ENCODE measurements around the gene SYNGR2.

Gene SYNGR2

DNA sequence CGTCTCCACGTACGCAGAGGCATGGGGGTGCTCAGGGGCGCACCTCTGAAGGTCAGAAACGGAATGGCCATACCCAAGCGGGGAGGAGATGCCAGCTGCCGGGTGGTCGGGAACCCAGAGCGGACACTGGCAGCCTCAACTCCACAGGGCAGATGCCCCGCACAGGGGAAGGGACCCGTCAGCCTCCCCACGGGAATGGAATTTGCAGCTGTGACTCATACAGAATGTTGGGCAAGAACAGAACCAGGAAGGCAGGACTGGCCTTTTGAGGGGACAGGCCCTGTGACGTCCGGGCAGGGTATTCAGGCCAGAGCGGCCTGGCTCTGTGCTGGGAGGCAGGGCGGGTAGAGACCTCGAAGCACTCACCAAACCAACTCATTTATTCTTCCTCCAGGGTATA, 11.0 kb downstream of the SYNGR2 start:
- Histone ChIP-seq H3K4me2 (ENCODE audit: insufficient read depth, low read length) (no peak overlapping the region), H3K36me3 (ENCODE audit: insufficient read depth, low read length) (peaks cover 92% of the 10 kb centered on the region)

GRCh38 chr17:78180083-78180482, 11.7 kb downstream of the SYNGR2 start:
- no peaks in the 10 kb centered on the region for H3K9me3 ChIP-seq (ENCODE audit: insufficient read depth, low read length, severe bottlenecking)
- peaks cover 29% of the 10 kb centered on the region for H3K4me1 ChIP-seq (ENCODE audit: insufficient read depth, low read length)
- H3K27me3 ChIP-seq (ENCODE audit: insufficient read depth, low read length, poor library complexity), result no peaks in the 10 kb centered on the region
- H3K27ac ChIP-seq (ENCODE audit: low read length), result no peak overlapping the region
- no peak for TF ChIP-seq EZH2 (IDR thresholded peaks at IDR 0.05; ENCODE audit: borderline replicate concordance, low read depth, low read length, severe bottlenecking)
- no peak for TF ChIP-seq CTCF (IDR thresholded peaks at IDR 0.05; ENCODE audit: borderline replicate concordance, extremely low read depth, low read length, poor library complexity, severe bottlenecking)
- ATAC-seq (ENCODE audit: insufficient read depth, low read depth) (no peak), DNase-seq (no peak)
- H4K20me1 ChIP-seq (ENCODE audit: insufficient read depth, low read length), result peaks cover 27% of the 10 kb centered on the region
- no peak overlapping the region for H3K4me2 ChIP-seq (ENCODE audit: insufficient read depth, low read length)
- H3K36me3 ChIP-seq (ENCODE audit: insufficient read depth, low read length), result peaks cover 92% of the 10 kb centered on the region
- no peak overlapping the region for H3K4me3 ChIP-seq (ENCODE audit: low read depth in 1 of 2, low read length in 2 of 2)
- H2AFZ ChIP-seq (ENCODE audit: low read depth, low read length), result no peak overlapping the region
- peaks cover 34% of the 10 kb centered on the region for H3K79me2 ChIP-seq (ENCODE audit: insufficient read depth, low read length)
- H3K9ac ChIP-seq (ENCODE audit: low read depth, low read length), result no peak overlapping the region

More for the DNA sequence above, 11.0 kb downstream of the SYNGR2 start:
- H3K4me3 ChIP-seq (ENCODE audit: low read depth in 1 of 2, low read length in 2 of 2), result no peak overlapping the region
- DNase-seq (no peak), ATAC-seq (ENCODE audit: insufficient read depth, low read depth) (no peak)
- H3K9ac ChIP-seq (ENCODE audit: low read depth, low read length), result no peak overlapping the region
- no peaks in the 10 kb centered on the region for H3K9me3 ChIP-seq (ENCODE audit: insufficient read depth, low read length, severe bottlenecking)
- H3K4me1 ChIP-seq (ENCODE audit: insufficient read depth, low read length), result peaks cover 22% of the 10 kb centered on the region
- no peak overlapping the region for H3K27ac ChIP-seq (ENCODE audit: low read length)
- H3K27me3 ChIP-seq (ENCODE audit: insufficient read depth, low read length, poor library complexity), result no peaks in the 10 kb centered on the region
- no peak for TF ChIP-seq CTCF (IDR thresholded peaks at IDR 0.05; ENCODE audit: borderline replicate concordance, extremely low read depth, low read length, poor library complexity, severe bottlenecking)
- no peak for TF ChIP-seq EZH2 (IDR thresholded peaks at IDR 0.05; ENCODE audit: borderline replicate concordance, low read depth, low read length, severe bottlenecking)
- peaks cover 27% of the 10 kb centered on the region for H3K79me2 ChIP-seq (ENCODE audit: insufficient read depth, low read length)
- H4K20me1 ChIP-seq (ENCODE audit: insufficient read depth, low read length), result peaks cover 27% of the 10 kb centered on the region
- H2AFZ ChIP-seq (ENCODE audit: low read depth, low read length), result no peak overlapping the region

DNA sequence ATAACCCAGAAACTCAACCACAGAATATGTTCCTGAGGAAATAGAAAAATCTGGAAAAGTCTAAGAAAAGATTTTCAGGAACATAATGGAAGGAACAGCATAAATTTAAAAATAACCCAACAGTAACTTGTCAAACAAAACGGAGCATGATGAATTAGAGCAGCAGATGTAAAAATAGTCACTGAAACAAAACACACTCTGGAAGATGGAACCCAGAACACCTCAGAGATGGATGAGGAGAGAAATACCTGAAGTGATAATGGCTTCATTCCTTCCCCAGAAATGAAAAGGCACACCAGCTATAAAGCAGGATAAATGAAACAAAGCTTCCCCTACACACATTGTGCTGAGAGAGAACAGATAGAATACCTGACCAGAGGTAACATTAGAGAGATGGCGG, 12.1 kb downstream of the SYNGR2 start:
- Histone ChIP-seq H2AFZ (ENCODE audit: low read depth, low read length) (no peak overlapping the region), H3K27me3 (ENCODE audit: insufficient read depth, low read length, poor library complexity) (no peaks in the 10 kb centered on the region), H3K36me3 (ENCODE audit: insufficient read depth, low read length) (peaks cover 92% of the 10 kb centered on the region), H3K4me2 (ENCODE audit: insufficient read depth, low read length) (no peak overlapping the region), H3K9me3 (ENCODE audit: insufficient read depth, low read length, severe bottlenecking) (no peaks in the 10 kb centered on the region), H3K4me3 (ENCODE audit: low read depth in 1 of 2, low read length in 2 of 2) (no peak overlapping the region), H3K9ac (ENCODE audit: low read depth, low read length) (no peak overlapping the region), H4K20me1 (ENCODE audit: insufficient read depth, low read length) (peaks cover 31% of the 10 kb centered on the region), H3K4me1 (ENCODE audit: insufficient read depth, low read length) (peaks cover 34% of the 10 kb centered on the region), H3K27ac (ENCODE audit: low read length) (no peak overlapping the region), H3K79me2 (ENCODE audit: insufficient read depth, low read length) (peaks cover 39% of the 10 kb centered on the region)
- no peak for DNase-seq
- ATAC-seq (ENCODE audit: insufficient read depth, low read depth), result no peak
- TF ChIP-seq CTCF (IDR thresholded peaks at IDR 0.05; ENCODE audit: borderline replicate concordance, extremely low read depth, low read length, poor library complexity, severe bottlenecking) (no peak), EZH2 (IDR thresholded peaks at IDR 0.05; ENCODE audit: borderline replicate concordance, low read depth, low read length, severe bottlenecking) (no peak)

- Histone ChIP-seq H3K79me2 (ENCODE audit: insufficient read depth, low read length) (peaks cover 55% of the 10 kb centered on the region), H3K4me2 (ENCODE audit: insufficient read depth, low read length) (no peak overlapping the region)
Measured at GRCh38 chr17:78182504-78182903, 14.1 kb downstream of the SYNGR2 start.

More at GRCh38 chr17:78182504-78182903, 14.1 kb downstream of the SYNGR2 start:
- Histone ChIP-seq H3K27ac (ENCODE audit: low read length) (no peak overlapping the region), H3K9ac (ENCODE audit: low read depth, low read length) (no peak overlapping the region), H3K4me3 (ENCODE audit: low read depth in 1 of 2, low read length in 2 of 2) (no peak overlapping the region), H4K20me1 (ENCODE audit: insufficient read depth, low read length) (peaks cover 30% of the 10 kb centered on the region), H3K4me1 (ENCODE audit: insufficient read depth, low read length) (peaks cover 49% of the 10 kb centered on the region), H3K27me3 (ENCODE audit: insufficient read depth, low read length, poor library complexity) (no peaks in the 10 kb centered on the region), H2AFZ (ENCODE audit: low read depth, low read length) (no peak overlapping the region), H3K9me3 (ENCODE audit: insufficient read depth, low read length, severe bottlenecking) (no peaks in the 10 kb centered on the region), H3K36me3 (ENCODE audit: insufficient read depth, low read length) (peaks cover 77% of the 10 kb centered on the region)
- no peak for DNase-seq
- no peak for ATAC-seq (ENCODE audit: insufficient read depth, low read depth)
- TF ChIP-seq CTCF (IDR thresholded peaks at IDR 0.05; ENCODE audit: borderline replicate concordance, extremely low read depth, low read length, poor library complexity, severe bottlenecking), result no peak
